SU-DHL-6 (cell line): Measurements from ENCODE around the gene GMEB2.

ENCODE experiments used
- CTCF ChIP-seq: fragments of 200-600 bp; sonication (generic); IDR thresholded peaks from one replicate; pipeline ENCODE4 v1.5.1; 2017; ENCODE audit warnings: antibody characterized with exemption, mild to moderate bottlenecking, low read length, moderate library complexity; ENCODE audit not compliant: insufficient read depth, poor library complexity, severe bottlenecking
- EZH2phosphoT487 ChIP-seq: fragments of 200-600 bp; sonication (generic), shearing (Covaris generic); conservative IDR thresholded peaks from 2 replicates; pipeline ENCODE4 v1.6.1; 2018; ENCODE audit warnings: mild to moderate bottlenecking, antibody characterized with exemption, low read length, moderate library complexity, mixed read lengths

GRCh38 chr20:63561624-63562396 lies 65.1 kb downstream of the GMEB2 start:
- no peak for TF ChIP-seq EZH2phosphoT487
- TF ChIP-seq CTCF = no peak
